ENCODE results near the gene CMTM3. TPM values are rescaled to one million over a fixed set of nuclear protein-coding genes. Genes with fewer than 3 reads are reported as not detected.
A peak's percentile ranks its signal among the peaks of the same experiment; 100 is the strongest.

Gene CMTM3
- total RNA-seq, 1 experiment from 2014 or later, result 39.2 TPM

GRCh38 chr16:66636199-66636598 is 31.7 kb downstream of the CMTM3 start:
- H3K27ac ChIP-seq (ENCODE audit: insufficient read length, low read depth, low read length), result no peak overlapping the region
- H3K9me3 ChIP-seq (ENCODE audit: control insufficient read depth, low read depth, low read length), result no peaks in the 10 kb centered on the region
- no peak overlapping the region for H2AFZ ChIP-seq (ENCODE audit: low read length)
- H4K91ac ChIP-seq (ENCODE audit: insufficient read length, low read depth, low read length), result no peak overlapping the region
- no peak overlapping the region for H3K18ac ChIP-seq (ENCODE audit: insufficient read length, low read depth, low read length)
- H3K4ac ChIP-seq (ENCODE audit: low read depth, low read length), result no peak overlapping the region
- H3K27me3 ChIP-seq (ENCODE audit: insufficient read depth, low read length), result no peaks in the 10 kb centered on the region
- H3K79me2 ChIP-seq (ENCODE audit: insufficient read depth, low read length), result no peaks in the 10 kb centered on the region
- H4K8ac ChIP-seq (replicated peaks; ENCODE audit: insufficient read length, low read depth, low read length), result no peak overlapping the region
- no peaks in the 10 kb centered on the region for H3K27me3 Mint-ChIP-seq (ENCODE audit: low read depth)
- no peak overlapping the region for H2AK5ac ChIP-seq (ENCODE audit: insufficient read length, low read length)
- H3K4me2 ChIP-seq (ENCODE audit: insufficient read depth, insufficient read length, low read length), result no peak overlapping the region
- peaks cover 27% of the 10 kb centered on the region in 2 experiments for H3K4me1 Mint-ChIP-seq
- no CpG with 5 or more reads among the region's 5 CpGs for WGBS (ENCODE audit: extremely low coverage, insufficient read length, low lambda C conversion rate)
- H3K14ac ChIP-seq (ENCODE audit: insufficient read depth, low read length), result no peak overlapping the region
- H3K4me3 Mint-ChIP-seq, result no peak overlapping the region
- H4K20me1 ChIP-seq (ENCODE audit: control insufficient read depth, insufficient read depth, insufficient read length), result no peaks in the 10 kb centered on the region
- H3K27ac Mint-ChIP-seq, result peak overlapping the region in 1 of 3 experiments; percentile 15; a peak in 1 of 7 replicates
- H3K4me1 ChIP-seq (ENCODE audit: insufficient read depth, low read length), result peaks cover 3% of the 10 kb centered on the region; the same call in 1 of the 2 replicates
- H2BK12ac ChIP-seq (ENCODE audit: insufficient read length, low read depth, low read length), result no peak overlapping the region
- H3K56ac ChIP-seq (ENCODE audit: insufficient read length, low read depth, low read length), result no peak overlapping the region
- no peak overlapping the region for H2BK20ac ChIP-seq (ENCODE audit: low read depth, low read length, poor library complexity, severe bottlenecking)
- H2BK120ac ChIP-seq (ENCODE audit: low read depth, low read length, poor library complexity, severe bottlenecking), result no peak overlapping the region
- H3K36me3 Mint-ChIP-seq (ENCODE audit: insufficient read depth in 1 of 3, low read depth in 3 of 3), result peaks cover 20 to 42% (median 33%) of the 10 kb centered on the region in 3 experiments
- H3K23ac ChIP-seq (ENCODE audit: insufficient read length, low read depth, low read length), result no peak overlapping the region
- no peaks in the 10 kb centered on the region for H3K79me1 ChIP-seq (ENCODE audit: insufficient read depth, low read depth, low read length, poor library complexity, severe bottlenecking)
- no peak overlapping the region for H3T11ph ChIP-seq (ENCODE audit: low read length)
- H2BK15ac ChIP-seq (ENCODE audit: low read depth, low read length), result no peak overlapping the region
- no peak overlapping the region for H3K9ac ChIP-seq (ENCODE audit: extremely low read depth, insufficient read length, low read length)
- no peak overlapping the region for H2BK5ac ChIP-seq (ENCODE audit: insufficient read length, low read length)
- no peak overlapping the region for H4K5ac ChIP-seq (ENCODE audit: insufficient read length, low read depth, low read length)
- H3K23me2 ChIP-seq (ENCODE audit: insufficient read length, low read depth, low read length, poor library complexity, severe bottlenecking), result no peaks in the 10 kb centered on the region
- no peak for DNase-seq
- no peaks in the 10 kb centered on the region; a peak in 1 of 5 replicates for H3K9me3 Mint-ChIP-seq
- TF ChIP-seq CTCF (conservative IDR thresholded peaks at IDR 0.05), result no peak
